HEK293 (cell line): ENCODE results near the gene SLC16A7.

Source experiments
- CTCF ChIA-PET: fragments of 350-600 bp; formaldehyde crosslinking; extraction: SDS; loops from one replicate; lab custom pipeline; 2021; ENCODE audit warnings: antibody characterized with exemption; lab: Yijun Ruan, JAX
- POLR2A ChIA-PET: fragments of 300-600 bp; formaldehyde crosslinking; extraction: SDS; loops from one replicate; lab custom pipeline; 2020; ENCODE audit warnings: antibody characterized with exemption, inconsistent platforms; lab: Yijun Ruan, JAX
- H3K27ac ChIP-seq: fragments of 200-500 bp; sonication (Bioruptor generic); 2 replicates; pipeline ENCODE4 v1.5.1; 2014; ENCODE audit warnings: low read depth, low read length, control low read depth, inconsistent platforms; ENCODE audit errors: extremely low read depth
- H3K36me3 ChIP-seq, 2 experiments: fragments of 200-500 bp in 1 of 2; sonication (Bioruptor generic) in 1 of 2; 1 replicate in 1 of 2; 2 replicates in 1 of 2; pipeline ENCODE4 v1.5.1; 2014 to 2017; ENCODE audit warnings: inconsistent platforms in 2 of 2, low read length in 2 of 2; ENCODE audit not compliant: control insufficient read depth in 2 of 2, insufficient read depth in 1 of 2
- H3K4me1 ChIP-seq: fragments of 200-500 bp; sonication (Bioruptor generic); 2 replicates; pipeline ENCODE4 v1.5.1; 2014; ENCODE audit warnings: mild to moderate bottlenecking, low read length, inconsistent platforms; ENCODE audit not compliant: control insufficient read depth, insufficient read depth
- H3K4me3 ChIP-seq: 2 replicates; pipeline ENCODE4 v1.5.1; 2011; ENCODE audit warnings: low read depth, mild to moderate bottlenecking, control low read depth, low read length, moderate library complexity
- H3K9me3 ChIP-seq: fragments of 200-500 bp; sonication (Bioruptor generic); 2 replicates; pipeline ENCODE4 v1.5.1; 2014; ENCODE audit warnings: low read depth, low read length, inconsistent platforms; ENCODE audit not compliant: control insufficient read depth, insufficient read depth
- EGR2 ChIP-seq: fragments of 450-650 bp; formaldehyde crosslinking; IDR thresholded peaks from 2 replicates; pipeline ENCODE4 v1.5.1; 2016; ENCODE audit warnings: low read depth, missing biosample characterization, missing genetic modification characterization
- KLF16 ChIP-seq: fragments of 450-650 bp; formaldehyde crosslinking; IDR thresholded peaks from 2 replicates; pipeline ENCODE4 v1.5.1; 2017; ENCODE audit warnings: missing biosample characterization, missing genetic modification characterization
- PRDM10 ChIP-seq: fragments of 450-650 bp; formaldehyde crosslinking; IDR thresholded peaks from 2 replicates; pipeline ENCODE4 v1.5.1; 2016; ENCODE audit warnings: missing biosample characterization, missing genetic modification characterization
- PRDM2 ChIP-seq: fragments of 450-650 bp; formaldehyde crosslinking; IDR thresholded peaks from 2 replicates; pipeline ENCODE4 v1.5.1; 2016; ENCODE audit warnings: missing biosample characterization, missing genetic modification characterization, borderline replicate concordance
- SALL2 ChIP-seq: fragments of 450-650 bp; formaldehyde crosslinking; IDR thresholded peaks from 2 replicates; pipeline ENCODE4 v1.5.0; 2017; ENCODE audit warnings: missing biosample characterization, mild to moderate bottlenecking, missing genetic modification characterization, borderline replicate concordance
- SP2 ChIP-seq: fragments of 450-650 bp; formaldehyde crosslinking; IDR thresholded peaks from 2 replicates; pipeline ENCODE4 v1.5.1; 2016; ENCODE audit warnings: missing biosample characterization, missing genetic modification characterization
- TRIM28 ChIP-seq: IDR thresholded peaks from 2 replicates; pipeline ENCODE4 v1.6.1; 2011; ENCODE audit warnings: low read length, control low read depth, borderline replicate concordance
- ZBTB7A ChIP-seq: fragments of 450-650 bp; formaldehyde crosslinking; IDR thresholded peaks from 2 replicates; pipeline ENCODE4 v1.5.1; 2016; ENCODE audit warnings: low read depth, missing biosample characterization, missing genetic modification characterization
- ZEB2 ChIP-seq: fragments of 450-650 bp; formaldehyde crosslinking; IDR thresholded peaks from 2 replicates; pipeline ENCODE4 v1.5.1; 2016; ENCODE audit warnings: missing biosample characterization, missing genetic modification characterization
- ZNF114 ChIP-seq: fragments of 450-650 bp; formaldehyde crosslinking; IDR thresholded peaks from 2 replicates; pipeline ENCODE4 v1.5.0; 2017; ENCODE audit warnings: missing biosample characterization, missing genetic modification characterization
- ZNF146 ChIP-seq: fragments of 450-650 bp; formaldehyde crosslinking; IDR thresholded peaks from 2 replicates; pipeline ENCODE4 v1.5.1; 2016; ENCODE audit warnings: missing biosample characterization, missing genetic modification characterization
- ZNF18 ChIP-seq: fragments of 450-650 bp; formaldehyde crosslinking; IDR thresholded peaks from 2 replicates; pipeline ENCODE4 v1.5.1; 2016; ENCODE audit warnings: missing biosample characterization, missing genetic modification characterization
- ZNF23 ChIP-seq: fragments of 450-650 bp; formaldehyde crosslinking; IDR thresholded peaks from 2 replicates; pipeline ENCODE4 v1.5.1; 2016; ENCODE audit warnings: missing biosample characterization, missing genetic modification characterization, borderline replicate concordance
- ZNF266 ChIP-seq: fragments of 450-650 bp; formaldehyde crosslinking; IDR thresholded peaks from 2 replicates; pipeline ENCODE4 v1.5.1; 2016; ENCODE audit warnings: missing biosample characterization, missing genetic modification characterization, low read depth
- ZNF549 ChIP-seq: fragments of 450-650 bp; IDR thresholded peaks from 2 replicates; pipeline ENCODE4 v1.5.1; 2018; ENCODE audit warnings: missing biosample characterization, missing genetic modification characterization, mild to moderate bottlenecking, inconsistent platforms, moderate library complexity
- ZNF558 ChIP-seq: fragments of 450-650 bp; formaldehyde crosslinking; IDR thresholded peaks from 2 replicates; pipeline ENCODE4 v1.5.1; 2016; ENCODE audit warnings: missing biosample characterization, missing genetic modification characterization
- ZNF600 ChIP-seq: fragments of 450-650 bp; formaldehyde crosslinking; IDR thresholded peaks from 2 replicates; pipeline ENCODE4 v1.5.1; 2016; ENCODE audit warnings: missing biosample characterization, missing genetic modification characterization
- ZNF658 ChIP-seq: fragments of 450-650 bp; formaldehyde crosslinking; IDR thresholded peaks from 2 replicates; pipeline ENCODE4; 2016; ENCODE audit warnings: missing biosample characterization, missing genetic modification characterization
- ZNF76 ChIP-seq: fragments of 450-650 bp; formaldehyde crosslinking; IDR thresholded peaks from 2 replicates; pipeline ENCODE4; 2016; ENCODE audit warnings: low read depth, missing biosample characterization, missing genetic modification characterization, borderline replicate concordance
- ZNF791 ChIP-seq: fragments of 450-650 bp; formaldehyde crosslinking; IDR thresholded peaks from 2 replicates; pipeline ENCODE4 v1.5.1; 2016; ENCODE audit warnings: missing biosample characterization, missing genetic modification characterization
- ZNF830 ChIP-seq: fragments of 450-650 bp; IDR thresholded peaks from 2 replicates; pipeline ENCODE4 v1.5.0; 2018; ENCODE audit warnings: missing biosample characterization, missing genetic modification characterization, low read depth, mild to moderate bottlenecking, moderate library complexity

Gene SLC16A7

GRCh38 chr12:59736359-59736758 is 140.5 kb downstream of the SLC16A7 start (continued):
- no peak for TF ChIP-seq ZNF76 (tag by site-specific recombination)
- TF ChIP-seq, all 188 proteins: peak for 0

- TF ChIP-seq PRDM2 (tag by site-specific recombination) (no peak), ZNF600 (no peak), TRIM28 (no peak), ZNF18 (tag by site-specific recombination) (no peak), SALL2 (tag by site-specific recombination) (no peak), ZBTB7A (no peak), ZNF266 (tag by site-specific recombination) (no peak), ZEB2 (tag by site-specific recombination) (no peak), ZNF114 (tag by site-specific recombination) (no peak), ZNF558 (no peak), ZNF658 (no peak), ZNF146 (no peak), EGR2 (tag by site-specific recombination) (no peak), SP2 (no peak), ZNF23 (tag by site-specific recombination) (no peak), ZNF549 (tag by site-specific recombination) (no peak), PRDM10 (tag by site-specific recombination) (no peak), ZNF791 (tag by site-specific recombination) (no peak), ZNF830 (no peak), KLF16 (tag by site-specific recombination) (no peak)
- Histone ChIP-seq H3K4me1 (no peaks in the 10 kb centered on the region), H3K4me3 (no peak overlapping the region), H3K27ac (no peak overlapping the region), H3K9me3 (no peaks in the 10 kb centered on the region), H3K36me3 (no peaks in the 10 kb centered on the region)
- ChIA-PET CTCF (interaction anchor here (0.5 kb wide), 1 partner anchor 39 kb away, joined by 4 read pairs; no protein-coding TSS in a partner anchor), POLR2A (no interaction called here)
Observed at GRCh38 chr12:59736786-59737185, 141.0 kb downstream of the SLC16A7 start.
